GM18505 (cell line): ENCODE data around the gene ZBTB20.

ENCODE experiments used
- ATAC-seq: cut with Tn5 transposase; IDR thresholded peaks from one replicate; pipeline ENCODE4 v1.9.1; 2021; ENCODE audit not compliant: unreplicated experiment
- POLR2A ChIP-seq: IDR thresholded peaks from 4 replicates; pipeline ENCODE4 v1.6.1; 2011; ENCODE audit warnings: borderline replicate concordance; ENCODE audit not compliant: insufficient read depth, insufficient read length; ENCODE audit errors: extremely low read depth

ZBTB20 gene

GRCh38 chr3:114609973-114610630 lies 537.0 kb downstream of the ZBTB20 start:
- no peak for TF ChIP-seq POLR2A
- no peak for ATAC-seq

- ATAC-seq = no peak
Measured at GRCh38 chr3:114608293-114608692, 538.8 kb downstream of the ZBTB20 start.

GRCh38 chr3:114606336-114606735 lies 540.8 kb downstream of the ZBTB20 start:
- no peak for ATAC-seq
- TF ChIP-seq POLR2A = no peak

More at GRCh38 chr3:114608293-114608692, 538.8 kb downstream of the ZBTB20 start:
- TF ChIP-seq POLR2A = no peak

GRCh38 chr3:114600571-114600970 lies 546.5 kb downstream of the ZBTB20 start:
- TF ChIP-seq POLR2A = no peak
- no peak for ATAC-seq

DNA sequence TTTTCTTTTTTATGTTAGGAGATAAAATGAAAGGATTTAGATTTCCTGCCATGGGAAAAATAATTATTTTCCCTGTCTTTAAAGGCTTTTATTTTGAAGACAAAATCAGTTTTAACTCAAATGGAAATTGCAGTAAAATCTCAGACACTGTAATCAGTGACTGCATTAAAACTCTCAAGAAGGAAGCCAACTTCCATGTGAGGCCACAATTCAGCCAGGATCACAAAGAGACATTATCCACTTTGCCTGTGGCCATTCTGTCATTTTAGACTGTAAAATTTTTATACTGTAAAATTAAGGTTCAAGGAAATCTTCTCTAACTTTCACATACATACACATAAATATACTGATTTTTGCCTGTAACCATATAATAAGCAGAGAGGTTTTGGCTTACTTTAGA lies 549.2 kb downstream of the ZBTB20 start:
- ATAC-seq = no peak

DNA sequence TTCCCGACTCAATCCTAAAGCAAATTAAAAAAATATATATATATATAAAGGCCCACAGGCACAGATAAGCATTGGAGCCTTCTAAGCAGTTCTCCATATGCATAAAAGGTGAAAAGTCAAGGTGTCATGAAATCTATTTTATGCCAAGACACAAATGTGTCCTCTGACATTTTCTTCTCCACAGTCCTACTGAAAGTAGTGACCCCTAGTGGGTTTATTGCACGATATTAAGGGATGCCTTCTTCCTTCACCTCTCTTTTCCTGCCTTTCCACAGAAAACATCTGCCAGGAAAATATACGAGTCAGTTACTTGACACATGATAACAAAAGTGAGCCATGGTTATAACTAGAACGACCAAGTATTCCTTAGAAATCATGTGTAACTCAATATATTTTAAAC lies 550.1 kb downstream of the ZBTB20 start:
- no peak for ATAC-seq
- no peak for TF ChIP-seq POLR2A

More for the DNA sequence above, 549.2 kb downstream of the ZBTB20 start:
- TF ChIP-seq POLR2A = no peak

DNA sequence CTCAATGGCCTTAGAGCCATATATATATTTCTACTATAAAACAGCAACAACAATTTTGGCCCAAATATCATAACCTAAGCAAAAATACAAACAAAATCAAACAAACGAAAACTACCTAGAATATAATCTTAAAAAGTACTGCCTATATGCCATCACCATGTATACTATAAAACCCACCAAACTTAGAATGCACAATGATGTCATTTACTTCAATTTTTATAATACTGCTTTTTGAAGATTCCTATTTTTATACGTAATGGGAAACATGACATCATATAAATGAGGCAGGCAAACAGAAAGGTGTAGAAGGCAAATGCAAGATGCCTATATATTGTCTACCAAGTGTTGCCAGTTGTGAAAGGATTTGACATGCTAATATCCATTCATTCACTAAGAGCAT lies 550.9 kb downstream of the ZBTB20 start:
- no peak for ATAC-seq
- TF ChIP-seq POLR2A = no peak

DNA sequence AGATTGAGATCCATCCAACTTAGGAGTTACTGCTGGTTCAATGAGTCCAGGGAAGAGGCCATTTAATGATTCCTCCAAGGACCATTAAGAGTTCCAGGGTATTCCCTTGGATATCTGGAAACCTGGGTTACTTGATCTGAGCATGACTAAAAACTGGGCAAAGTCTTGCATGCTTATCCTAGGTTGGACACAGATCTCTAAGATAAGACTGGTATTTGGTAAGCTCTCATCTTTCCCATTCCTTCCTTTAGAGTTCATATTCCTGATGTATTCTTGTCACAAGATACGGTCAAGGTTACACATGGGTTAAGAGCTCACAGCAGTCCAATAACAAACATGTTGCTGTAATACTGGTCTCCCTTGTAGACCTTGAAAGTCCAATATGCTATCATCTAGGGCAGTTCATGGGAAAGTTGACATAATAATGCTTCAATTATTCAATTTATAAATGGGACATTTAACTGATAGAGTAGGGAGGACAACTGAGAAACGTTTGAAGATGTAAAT lies 551.5 kb downstream of the ZBTB20 start:
- no peak for ATAC-seq
- no peak for TF ChIP-seq POLR2A

- no peak for TF ChIP-seq POLR2A
- no peak for ATAC-seq
Measured at GRCh38 chr3:114590309-114591047, 556.6 kb downstream of the ZBTB20 start.

DNA sequence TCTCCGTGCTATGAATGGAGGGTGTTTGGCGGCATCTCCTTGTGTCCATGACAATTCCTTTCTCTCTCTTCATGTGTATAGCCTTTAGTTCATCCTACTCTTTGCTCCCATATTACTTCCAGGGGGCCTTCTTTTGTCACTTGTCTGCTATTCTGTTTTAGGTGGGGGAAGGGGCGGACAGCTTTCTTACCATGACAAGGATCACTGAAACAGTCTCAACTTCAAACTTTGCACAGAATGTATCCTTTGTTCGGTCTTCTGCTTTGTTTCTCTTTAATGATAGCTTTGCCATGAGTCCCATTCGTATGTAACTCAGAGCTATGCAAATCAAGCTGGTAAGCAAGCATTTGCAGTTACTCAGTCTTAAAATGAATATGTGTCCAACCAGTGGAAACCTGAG lies 559.1 kb downstream of the ZBTB20 start:
- TF ChIP-seq POLR2A = no peak

DNA sequence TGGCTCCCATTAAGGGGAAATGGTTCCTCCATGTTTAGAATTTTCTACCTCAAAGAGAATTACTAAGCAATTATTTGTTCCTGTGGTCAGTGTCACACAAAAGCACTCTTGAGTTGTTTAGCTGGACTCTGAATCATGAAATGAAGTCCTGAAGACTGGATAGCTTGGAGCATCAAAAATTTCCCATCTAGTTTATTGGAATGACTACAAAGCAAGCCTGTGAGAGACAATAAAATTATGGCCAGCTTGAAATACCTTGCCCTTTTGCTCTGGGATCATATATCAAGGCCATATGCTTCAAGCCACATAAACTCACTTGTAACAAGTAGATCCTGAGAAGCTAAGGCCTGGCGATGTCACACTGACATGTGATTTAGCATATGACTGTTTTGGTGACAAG lies 561.0 kb downstream of the ZBTB20 start:
- no peak for TF ChIP-seq POLR2A
- ATAC-seq = no peak

More for the DNA sequence above, 559.1 kb downstream of the ZBTB20 start:
- ATAC-seq = no peak

- no peak for ATAC-seq
- no peak for TF ChIP-seq POLR2A
Measured at GRCh38 chr3:114585687-114586086, 561.4 kb downstream of the ZBTB20 start.

DNA sequence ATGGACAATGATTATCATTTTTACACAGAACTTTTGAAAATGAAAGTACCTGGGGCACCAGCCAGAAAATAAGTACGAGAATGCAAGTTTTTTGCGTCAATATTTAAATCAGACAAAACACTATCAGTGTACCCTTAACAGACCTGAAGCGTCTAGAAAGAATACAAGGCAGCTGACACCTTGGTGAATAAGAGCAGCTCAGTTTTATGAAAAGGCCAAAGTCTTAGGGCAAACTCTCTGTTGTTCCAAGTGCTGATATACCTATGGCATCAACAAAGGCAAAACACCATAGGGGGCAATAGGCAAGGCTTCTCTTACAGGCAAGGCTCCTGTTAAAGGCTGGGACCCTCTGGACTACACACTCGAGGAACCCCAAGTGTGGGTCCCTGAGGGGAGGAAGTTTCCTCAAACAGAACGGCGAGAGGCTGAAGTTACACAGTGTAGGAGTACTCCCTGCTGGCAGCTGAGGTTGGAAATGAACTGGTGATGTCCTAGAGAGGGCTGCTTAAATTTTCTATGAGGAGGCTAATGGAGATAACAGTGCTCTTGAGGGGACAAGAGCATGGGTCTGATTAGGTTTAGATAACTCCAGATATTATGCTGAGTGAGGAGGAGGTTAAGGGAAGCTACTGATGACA lies 562.2 kb downstream of the ZBTB20 start:
- ATAC-seq = no peak
- no peak for TF ChIP-seq POLR2A
